HG03060 (cell line): Measurements from ENCODE around the gene SGCD.

Experiments
- ATAC-seq: cut with Tn5 transposase; IDR thresholded peaks from one replicate; pipeline ENCODE4 v1.9.1; 2021; ENCODE audit warnings: low read depth, moderate number of reproducible peaks; ENCODE audit not compliant: unreplicated experiment

Gene SGCD

DNA sequence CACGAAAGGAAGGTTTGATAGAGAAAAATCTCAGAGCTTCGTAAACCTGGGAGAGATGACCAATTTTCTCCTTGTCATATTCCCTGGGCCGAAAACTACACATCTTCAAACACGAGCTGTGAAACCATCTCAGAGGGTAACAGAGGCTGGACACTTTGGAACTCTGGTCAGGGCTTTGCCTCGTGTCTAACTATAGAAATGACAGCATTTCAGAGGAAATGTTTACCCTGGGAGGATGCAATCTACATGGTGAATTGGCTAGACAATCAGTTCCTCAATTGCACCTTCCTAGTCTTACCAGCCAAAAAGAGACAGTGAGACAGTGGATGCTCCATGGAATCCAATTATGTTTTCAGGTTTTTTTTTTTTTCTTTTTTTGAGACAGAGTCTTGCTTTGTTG lies 414.6 kb downstream of the SGCD start:
- ATAC-seq: no peak

DNA sequence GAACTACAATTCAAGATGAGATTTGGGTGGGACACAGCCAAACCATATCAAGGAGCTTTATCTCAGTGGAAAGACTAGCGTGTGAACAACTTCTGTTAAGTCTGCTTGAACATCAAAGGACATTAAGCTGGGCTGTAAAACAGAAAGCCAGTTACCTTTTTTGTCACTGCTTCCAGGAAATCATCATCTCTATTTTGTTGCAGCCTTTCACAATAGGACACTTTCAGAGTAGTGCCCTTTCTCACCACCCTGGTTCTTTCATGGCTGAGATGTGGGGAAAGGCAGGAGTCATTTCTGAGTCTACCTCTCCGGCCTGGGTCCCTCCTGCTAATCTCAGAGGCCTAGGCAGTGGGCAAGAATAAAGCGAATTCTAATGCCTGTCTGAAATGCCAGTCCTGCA lies 426.9 kb downstream of the SGCD start:
- no peak for ATAC-seq

DNA sequence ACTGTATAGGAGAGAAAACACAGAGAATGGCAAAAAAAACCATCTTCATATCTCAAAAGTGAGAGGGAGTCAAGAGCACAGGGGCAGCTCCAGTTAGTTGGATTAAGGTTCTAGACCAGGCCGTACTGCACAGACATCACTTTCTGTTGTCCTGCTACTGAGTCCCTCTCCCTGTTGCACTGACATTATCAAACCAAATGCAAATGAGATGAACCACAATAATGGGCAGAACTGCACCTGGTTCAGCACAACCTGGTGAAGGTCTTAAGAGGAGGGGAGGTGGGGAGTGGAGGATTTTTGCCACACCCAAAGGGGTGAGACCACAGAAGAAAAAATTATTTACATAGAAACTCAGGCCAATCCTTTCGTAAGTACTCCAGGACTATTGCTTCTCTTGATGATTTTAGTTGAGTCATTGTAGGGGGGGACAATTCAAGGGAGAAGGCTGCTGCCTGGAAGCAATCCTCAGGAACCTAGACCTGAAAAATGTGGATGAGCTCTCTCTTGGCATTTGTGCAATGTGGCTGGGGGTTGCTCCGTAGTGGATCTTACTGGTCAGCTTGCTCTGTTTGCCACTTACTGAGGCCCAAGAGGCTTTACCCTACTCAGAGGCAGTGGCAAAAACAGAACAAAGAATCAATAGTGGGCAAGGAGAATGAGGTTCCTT lies 428.6 kb downstream of the SGCD start:
- ATAC-seq: no peak

DNA sequence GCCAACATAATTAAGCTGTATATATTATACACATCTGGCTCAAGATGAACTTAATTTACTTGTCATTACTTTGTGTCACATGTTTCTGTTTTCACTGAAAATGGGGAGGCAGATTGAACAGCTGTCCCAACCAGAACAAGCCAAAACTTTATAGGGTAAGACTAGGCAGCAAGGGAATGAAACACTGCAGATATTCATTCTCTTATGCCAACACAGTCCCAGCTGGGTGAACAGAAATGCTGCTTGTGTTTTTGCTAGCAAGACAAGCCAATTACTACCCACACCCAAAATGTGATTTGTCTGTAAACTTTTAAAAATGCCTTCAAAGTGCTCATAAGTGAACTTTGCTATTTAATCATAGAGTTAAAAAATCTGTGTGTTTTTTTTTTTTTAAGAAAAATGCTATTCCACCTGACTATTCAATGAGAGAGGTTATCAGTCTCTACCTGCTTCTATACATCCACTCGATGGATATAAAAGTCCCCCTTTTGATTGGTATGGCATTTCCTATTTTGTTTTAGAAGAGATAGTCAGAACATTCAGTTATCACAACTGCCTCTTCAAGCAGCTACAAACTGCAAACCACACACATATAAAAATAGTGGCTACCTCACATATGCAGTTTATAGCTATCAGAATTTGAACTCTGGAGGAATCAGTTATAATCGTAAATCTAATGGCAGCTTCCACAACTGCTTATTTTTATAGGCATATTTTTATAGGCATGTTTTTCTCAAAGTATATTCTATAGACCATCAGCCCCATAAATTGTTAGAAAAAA lies 431.2 kb downstream of the SGCD start:
- no peak for ATAC-seq

DNA sequence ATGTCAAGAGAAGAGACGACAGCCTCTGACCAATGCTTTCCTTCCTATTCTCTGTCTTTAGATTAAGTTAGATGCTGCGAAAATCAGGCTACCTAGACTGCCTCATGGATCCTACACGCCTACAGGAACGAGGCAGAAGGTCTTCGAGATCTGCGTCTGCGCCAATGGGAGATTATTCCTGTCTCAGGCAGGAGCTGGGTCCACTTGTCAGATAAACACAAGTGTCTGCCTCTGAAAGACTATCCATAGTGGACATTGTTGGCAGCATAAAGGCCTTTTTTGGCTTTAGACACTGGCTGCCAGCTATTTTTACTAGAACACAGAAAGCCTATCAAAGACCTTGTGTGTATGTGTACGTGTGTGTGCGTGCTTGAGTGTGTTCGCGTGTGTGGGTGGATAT lies 432.2 kb downstream of the SGCD start:
- ATAC-seq: no peak

DNA sequence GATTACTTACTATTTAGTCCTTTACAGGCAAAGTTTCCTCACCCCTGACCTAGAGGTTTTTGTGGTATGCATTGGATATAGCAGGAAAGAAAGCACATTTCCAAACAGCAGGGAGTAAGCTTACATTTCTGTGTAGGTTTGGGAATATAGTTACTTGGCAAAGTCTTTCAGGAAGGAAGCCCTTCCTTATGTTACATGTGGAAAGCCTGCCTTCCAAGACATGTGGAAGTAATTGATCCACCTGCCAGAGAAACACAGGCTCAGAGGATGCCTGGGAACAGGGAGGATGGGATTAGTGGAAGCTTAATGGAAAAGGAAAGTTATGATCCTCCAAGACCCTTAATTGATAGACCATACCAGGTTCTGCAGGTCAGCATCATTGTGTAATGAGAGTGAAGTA lies 435.8 kb downstream of the SGCD start:
- no peak for ATAC-seq

DNA sequence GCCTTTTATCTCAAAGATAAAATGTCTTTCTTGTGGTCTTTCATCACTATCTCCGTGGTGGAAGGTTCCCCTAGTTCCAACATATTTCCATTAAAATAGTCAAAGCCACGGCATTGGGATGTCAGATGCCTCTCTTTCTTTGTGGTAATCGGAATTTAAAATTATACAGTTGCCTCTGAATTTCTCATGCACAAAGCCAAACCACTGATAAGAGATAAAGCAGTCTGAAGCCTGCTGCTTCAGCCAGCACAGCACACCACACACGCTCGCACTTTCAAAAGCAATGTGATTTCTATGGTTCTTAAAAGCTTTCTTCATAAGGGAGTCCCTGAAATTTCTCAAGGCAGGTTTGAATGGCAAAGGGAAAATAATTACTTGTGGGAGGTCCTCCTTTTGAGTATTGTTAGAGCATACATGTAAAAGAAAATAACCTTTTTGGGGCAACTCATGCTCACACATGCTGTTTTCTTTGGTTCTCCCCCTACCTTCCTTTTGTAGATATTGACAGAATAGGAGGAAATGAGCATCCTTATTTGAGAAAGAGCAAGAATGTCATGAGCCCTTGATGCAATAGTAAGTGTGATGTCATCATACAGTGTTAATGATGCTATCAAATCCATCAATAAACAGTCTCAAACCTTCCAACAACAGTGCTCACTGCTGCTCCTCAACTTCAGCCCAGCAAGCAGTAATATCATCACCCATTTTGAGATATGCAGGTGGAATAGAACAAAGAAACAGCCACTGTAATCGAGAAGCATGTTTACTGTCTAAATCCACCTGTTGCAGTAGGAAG lies 437.4 kb downstream of the SGCD start:
- no peak for ATAC-seq

DNA sequence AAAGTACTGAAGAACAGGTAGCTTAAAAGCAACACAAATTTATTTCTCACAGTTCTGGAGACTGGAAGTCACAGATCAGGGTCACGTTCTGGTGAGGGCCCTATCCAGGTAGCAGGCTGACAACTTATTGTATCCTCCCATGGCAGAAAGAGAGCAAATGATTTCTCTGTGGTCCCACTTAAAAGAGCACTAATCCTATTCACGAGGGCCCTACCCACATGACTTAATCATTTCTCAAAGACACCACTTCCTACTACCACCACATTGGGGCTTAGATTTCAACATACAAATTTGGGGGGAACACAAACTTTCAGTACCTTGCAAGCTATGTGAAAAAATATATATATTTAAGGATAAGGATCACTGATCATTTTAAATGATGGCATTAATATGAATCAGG lies 447.3 kb downstream of the SGCD start:
- no peak for ATAC-seq

DNA sequence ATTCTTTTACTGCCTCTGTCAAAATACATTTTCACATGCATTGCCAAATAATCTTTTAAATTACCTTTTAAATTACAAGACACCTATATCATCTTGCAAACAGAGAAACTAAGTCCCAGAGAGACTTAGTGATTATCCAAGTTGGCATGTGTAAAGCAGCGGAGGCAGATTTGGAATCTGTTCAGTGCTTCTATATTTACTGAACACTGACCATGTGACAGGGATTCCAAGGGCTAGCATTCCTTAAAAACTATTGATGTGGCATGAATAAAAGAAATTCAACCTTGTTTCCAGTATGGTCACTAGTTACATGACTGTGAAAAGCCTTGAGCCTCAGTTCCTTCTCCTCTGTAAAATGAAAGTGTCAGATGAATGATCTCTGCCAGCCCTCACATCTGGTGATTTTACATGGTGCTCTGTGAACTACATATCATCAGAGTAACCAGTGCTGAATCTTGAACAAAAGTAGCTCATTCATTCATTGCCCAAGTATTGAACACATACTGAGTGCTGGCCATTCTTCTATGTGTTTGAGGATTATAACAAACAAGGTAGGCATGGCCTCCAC lies 451.3 kb downstream of the SGCD start:
- no peak for ATAC-seq

DNA sequence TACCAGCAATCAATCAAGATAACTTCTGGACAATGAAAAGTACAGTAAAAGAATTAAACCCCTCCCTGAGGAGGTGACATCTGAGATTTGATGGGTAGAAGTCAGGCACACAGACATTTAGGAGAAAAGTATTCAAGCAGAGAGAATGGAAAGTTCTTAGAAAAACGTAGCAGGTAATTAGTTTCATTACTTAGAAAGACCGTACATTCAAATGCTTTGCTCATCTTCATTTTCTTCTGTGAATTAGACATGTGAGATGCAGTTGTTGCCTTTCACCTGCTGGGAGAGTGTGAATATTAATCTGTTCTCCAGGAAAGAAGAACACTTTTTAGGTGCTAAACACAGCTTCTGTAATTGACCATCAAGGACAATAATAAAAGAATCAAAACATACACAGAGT lies 451.8 kb downstream of the SGCD start:
- no peak for ATAC-seq

DNA sequence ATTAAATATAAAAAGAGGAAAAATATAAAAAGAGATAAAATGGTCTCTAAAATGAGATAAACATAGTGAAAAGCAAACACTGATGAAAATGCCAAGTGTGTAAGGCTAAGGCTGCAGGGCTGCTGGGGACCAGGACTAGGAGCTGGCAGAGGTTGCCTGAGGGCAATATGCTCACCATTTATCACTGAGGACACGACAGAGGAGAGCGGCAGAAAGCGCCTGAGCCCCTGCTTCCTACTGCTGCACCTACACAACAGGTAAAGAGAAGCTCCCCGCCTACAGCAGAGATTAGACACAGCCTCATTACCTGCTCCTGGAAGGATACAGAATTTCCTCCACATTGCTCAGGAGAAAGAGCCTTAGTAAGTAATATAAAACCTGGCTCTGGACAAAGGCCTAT lies 452.5 kb downstream of the SGCD start:
- ATAC-seq: no peak

DNA sequence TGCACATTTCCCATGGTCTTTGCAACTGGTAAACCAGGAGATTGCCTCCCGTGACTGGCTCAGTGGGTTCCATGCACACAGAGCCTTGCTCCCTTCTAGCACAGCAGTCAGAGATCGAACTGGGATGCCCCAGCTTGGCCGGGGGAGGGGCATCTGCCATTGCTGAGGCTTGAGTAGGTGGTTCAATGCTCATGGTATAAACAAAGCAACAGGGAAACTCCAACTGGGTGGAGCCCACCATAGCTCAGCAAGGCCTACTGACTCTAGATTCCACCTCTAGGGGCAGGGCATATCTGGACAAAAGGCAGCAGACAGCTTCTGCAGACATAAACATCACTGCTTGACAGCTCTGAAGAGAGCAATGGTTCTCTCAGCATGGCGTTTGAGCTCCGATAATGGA lies 456.1 kb downstream of the SGCD start:
- ATAC-seq: no peak

DNA sequence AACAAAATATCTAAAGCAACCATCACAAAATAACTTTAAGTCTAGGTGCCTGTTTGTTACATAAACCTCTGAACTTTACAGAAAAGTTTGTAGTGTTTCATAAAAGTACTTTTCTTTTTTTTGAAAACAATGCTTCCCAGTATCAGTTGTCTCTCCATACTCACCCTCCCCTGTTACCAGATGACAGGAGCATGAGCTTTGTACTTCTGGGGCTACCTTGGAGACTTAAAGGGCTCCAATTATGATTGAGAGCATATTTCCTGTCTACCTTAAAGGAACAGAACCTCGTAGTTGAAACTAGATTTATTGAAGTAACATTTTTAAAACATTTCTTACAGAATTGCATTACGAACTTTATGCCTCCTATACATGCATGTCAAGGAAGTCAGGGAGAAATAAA lies 467.7 kb downstream of the SGCD start:
- ATAC-seq: no peak

DNA sequence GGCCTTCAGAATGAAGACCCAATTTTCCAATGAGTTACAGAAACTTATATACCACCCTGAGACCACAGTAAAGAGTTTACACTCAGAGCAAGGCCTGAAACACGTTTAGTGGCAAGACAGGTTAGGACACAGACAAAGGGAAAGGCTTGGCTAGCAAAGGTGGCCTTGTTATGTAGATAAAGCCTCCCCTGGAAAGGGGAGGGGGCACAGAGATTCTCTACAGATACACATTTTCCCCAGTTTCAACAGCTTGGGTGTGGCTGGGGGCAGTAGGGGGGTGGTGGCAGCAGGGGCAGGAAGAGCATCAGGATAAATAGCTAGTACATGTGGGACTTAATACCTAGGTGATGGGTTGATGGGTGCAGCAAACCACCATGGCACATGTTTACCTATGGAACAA lies 471.2 kb downstream of the SGCD start:
- no peak for ATAC-seq

DNA sequence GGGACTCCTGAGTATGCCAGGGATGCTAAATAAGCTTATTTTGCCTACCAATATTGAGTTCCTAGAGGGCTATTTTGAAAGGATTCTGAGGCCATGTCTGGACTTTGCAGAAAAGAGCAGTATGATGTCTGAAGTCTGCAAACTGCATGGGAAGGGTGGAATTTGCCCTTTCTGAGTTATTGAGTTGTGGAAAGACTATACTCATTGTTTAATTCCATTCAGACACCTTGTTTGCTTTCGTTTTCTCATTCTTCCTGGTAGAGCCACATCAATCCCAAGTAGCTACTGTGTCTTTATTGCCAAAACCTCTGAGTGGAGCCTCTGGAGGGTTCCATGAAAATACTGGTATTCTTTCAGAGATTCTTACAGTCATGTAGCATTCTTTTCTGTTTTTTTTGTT lies 472.2 kb downstream of the SGCD start:
- no peak for ATAC-seq

DNA sequence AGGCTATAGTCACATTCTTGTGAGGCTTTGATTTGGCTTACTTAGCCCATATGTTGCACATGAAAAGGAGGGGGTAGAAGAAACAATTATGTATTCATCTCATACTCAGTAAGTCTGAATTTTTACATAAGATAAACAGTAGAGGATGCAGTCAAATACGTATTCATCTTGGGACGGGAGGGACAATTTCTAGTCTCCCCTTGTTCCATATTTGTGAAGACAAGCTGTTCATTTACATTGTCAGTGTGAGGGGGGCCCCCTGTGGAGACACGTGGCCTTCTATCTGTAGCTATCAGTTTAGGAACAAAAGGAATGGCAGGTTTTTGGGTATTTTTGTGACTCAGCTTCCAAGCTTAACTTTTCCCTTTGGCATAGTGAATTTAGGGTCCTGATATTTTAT lies 474.0 kb downstream of the SGCD start:
- ATAC-seq: no peak

DNA sequence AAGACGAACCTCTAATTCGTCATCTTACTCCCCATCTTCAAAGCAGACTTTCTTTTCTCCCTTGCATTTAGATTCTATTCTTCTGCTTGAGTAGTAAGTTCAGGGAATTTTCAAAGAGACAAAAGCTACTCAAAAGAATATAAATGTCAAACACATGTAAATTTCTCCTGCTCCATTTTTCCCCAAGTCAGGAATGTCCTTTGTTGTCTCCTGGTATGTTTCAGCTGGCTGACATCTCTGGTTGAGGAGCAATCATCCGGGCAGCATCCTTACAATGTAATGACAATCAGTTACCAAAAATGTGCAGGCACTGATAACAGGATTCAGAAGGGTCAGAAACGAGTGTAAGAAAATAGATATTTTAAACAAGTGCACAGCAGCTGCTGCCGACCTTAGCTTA lies 475.5 kb downstream of the SGCD start:
- ATAC-seq: no peak

DNA sequence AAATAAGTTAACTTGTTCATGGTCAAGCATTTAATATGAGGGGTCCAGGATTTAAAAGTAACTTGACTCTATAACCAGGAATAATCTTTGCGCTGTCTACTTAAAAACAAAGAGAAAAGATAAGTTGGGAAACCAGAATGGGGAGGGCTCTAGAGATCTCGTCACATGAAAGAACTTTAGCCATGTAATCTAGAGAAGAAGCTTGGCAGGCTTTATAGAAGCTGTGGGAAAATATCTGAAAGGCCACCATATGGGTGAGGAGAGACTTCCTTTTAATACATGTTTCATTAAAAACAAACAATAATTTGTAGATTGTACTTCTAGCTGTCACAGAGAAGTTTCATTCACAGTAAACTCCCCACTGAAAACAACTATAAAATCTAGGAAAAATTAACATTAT lies 476.4 kb downstream of the SGCD start:
- ATAC-seq: no peak

DNA sequence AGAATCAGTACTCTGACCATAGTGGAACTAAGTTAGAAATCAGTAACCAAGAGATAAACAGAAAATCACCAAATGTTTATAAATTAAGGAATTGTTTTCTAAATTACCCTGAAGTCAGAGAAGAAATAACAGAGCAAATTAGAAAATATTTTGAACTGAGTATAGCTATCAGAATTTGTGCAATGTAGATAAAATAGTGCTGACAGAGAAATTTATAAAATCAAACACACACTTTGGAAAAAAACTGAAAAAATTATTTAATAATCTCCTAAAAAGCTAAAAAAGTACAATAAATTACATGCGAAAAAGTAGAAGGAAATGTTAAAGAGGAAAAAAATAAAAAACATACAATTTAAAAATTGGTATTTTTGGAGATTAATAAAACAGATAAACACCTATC lies 486.0 kb downstream of the SGCD start:
- no peak for ATAC-seq

DNA sequence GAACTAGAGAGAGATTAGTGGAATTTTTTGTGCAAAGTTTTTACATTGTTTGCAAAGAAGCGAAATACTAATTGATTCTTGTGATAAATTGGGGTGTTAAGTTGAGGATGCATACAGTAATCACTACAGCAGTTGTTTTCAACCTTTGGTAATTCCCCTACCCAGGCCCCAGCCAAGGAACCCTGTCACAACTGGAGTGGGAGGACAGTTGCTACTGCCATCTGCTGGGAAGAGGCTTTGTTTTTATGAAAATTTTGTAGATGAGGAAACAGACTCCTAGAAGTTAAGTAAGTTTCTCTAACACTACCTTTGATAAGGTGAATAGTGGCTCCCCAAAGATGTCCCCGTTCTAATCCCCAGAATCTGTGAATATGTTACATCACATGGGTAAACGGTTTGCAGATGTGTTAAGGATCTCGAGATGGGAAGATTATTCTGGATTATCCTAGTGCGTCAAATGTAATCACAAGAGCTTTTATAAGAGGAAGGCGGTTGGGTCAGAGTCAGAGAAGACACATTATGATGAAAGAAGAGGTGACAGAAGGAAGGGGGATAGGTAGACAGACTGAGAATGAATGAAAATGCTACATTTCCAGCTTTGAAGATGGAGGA lies 489.1 kb downstream of the SGCD start:
- ATAC-seq: no peak
